Spleen (tissue), 7 donors: ENCODE measurements around the gene TBC1D3B.

Source experiments
- CTCF ChIP-seq, 11 experiments: fragments of 200-600 bp in 7 of 11; fragments of 450-650 bp in 4 of 11; sonication (generic) in 4 of 11; IDR thresholded peaks in 8 of 11; conservative IDR thresholded peaks in 3 of 11; 1 replicate in 7 of 11; 2 replicates in 4 of 11; pipeline versions ENCODE4 v1.4.0 to v1.8.0; 2016 to 2021; ENCODE audit warnings: antibody characterized with exemption in 11 of 11, inconsistent platforms in 4 of 11, mild to moderate bottlenecking in 1 of 11
- POLR2A ChIP-seq, 3 donors: fragments of 450-650 bp; IDR thresholded peaks; one replicate each; pipeline ENCODE4 v1.5.1; 2017; ENCODE audit warnings: antibody characterized with exemption in 3 of 3, mild to moderate bottlenecking in 1 of 3
- POLR2AphosphoS5 ChIP-seq, 3 donors: sonication (generic); formaldehyde crosslinking; IDR thresholded peaks; one replicate each; pipeline ENCODE4 v1.5.1; 2017; ENCODE audit warnings: antibody characterized with exemption in 3 of 3
- donor health status: DM: no; HTN: no; CAD: no; lungs with moderate emphysema.
- donor health status: DM: no; HTN: no; CAD: no.
- donor health status: DM: no; HTN: no; CAD: no.

DNA sequence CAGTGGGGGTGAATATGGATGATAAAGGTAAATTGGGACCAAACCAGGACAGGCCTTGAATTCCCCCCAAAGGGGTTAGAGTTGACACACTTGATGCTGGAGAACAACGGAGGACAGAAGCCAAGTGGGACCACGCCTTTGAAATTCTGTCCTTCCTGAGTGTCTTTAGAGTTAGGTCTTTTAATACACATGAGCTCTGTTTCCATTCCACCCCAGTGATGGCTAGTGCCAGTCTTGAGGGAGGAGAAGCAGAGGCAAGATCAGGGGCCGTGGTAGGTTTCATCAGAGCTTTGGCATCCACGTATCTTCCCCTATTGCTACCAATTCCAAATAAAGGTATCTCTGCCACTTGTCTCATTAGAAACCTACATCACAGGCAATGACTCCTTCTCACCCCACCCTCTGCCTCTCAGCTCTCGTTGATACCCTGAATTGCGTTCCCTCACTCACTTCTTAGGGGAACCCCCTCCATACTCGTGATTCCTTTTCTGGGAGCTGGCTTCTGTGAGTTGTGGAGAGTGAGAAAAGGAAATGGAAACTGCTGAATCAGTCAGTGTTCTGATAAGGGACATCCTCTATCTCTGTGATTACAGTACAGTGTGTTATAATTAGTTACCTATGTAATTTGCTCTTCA is 22.5 kb upstream of the TBC1D3B start:
- TF ChIP-seq CTCF (IDR thresholded peaks at IDR 0.05 in 8 of 11, conservative IDR thresholded peaks at IDR 0.05 in 3 of 11), result no peak
- TF ChIP-seq POLR2A (IDR thresholded peaks at IDR 0.05), result no peak
- TF ChIP-seq POLR2AphosphoS5 (IDR thresholded peaks at IDR 0.05), result no peak
